Uterus (tissue), 2 donors: ENCODE measurements around the gene CKAP4.

ENCODE experiments used
- CTCF ChIP-seq, 4 experiments: fragments of 200-600 bp in 2 of 4; fragments of 450-650 bp in 2 of 4; sonication (generic) in 2 of 4; IDR thresholded peaks; one replicate each; pipeline ENCODE4 v1.5.1; 2016 to 2019; ENCODE audit warnings: antibody characterized with exemption in 4 of 4, mild to moderate bottlenecking in 2 of 4, moderate library complexity in 1 of 4
- POLR2A ChIP-seq, 2 donors: fragments of 450-650 bp; IDR thresholded peaks; one replicate each; pipeline ENCODE4 v1.6.1; 2016; ENCODE audit warnings: antibody characterized with exemption in 2 of 2, mild to moderate bottlenecking in 1 of 2, moderate library complexity in 1 of 2

DNA sequence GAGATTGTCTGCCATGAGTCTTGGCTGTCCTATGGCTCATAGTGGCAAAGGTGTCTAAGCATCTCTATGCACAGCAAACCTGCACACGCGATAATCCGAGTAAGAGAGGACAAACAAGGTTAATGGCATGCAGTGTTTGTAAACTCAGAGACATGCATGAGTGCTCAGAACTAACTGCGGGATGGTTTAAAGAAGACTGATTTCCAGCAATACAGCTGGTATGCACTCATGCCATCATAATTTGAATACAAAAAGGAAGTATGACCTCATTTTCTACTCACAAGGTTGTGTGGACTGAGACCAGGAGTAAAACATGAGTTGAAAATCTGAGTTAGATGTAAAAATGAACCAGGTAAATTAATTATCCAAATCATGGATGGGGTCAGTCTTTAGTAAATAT lies 38.2 kb upstream of the CKAP4 start:
- TF ChIP-seq CTCF (IDR thresholded peaks at IDR 0.05) (no peak), POLR2A (IDR thresholded peaks at IDR 0.05) (no peak)
